Stimulated activated CD8-positive, alpha-beta memory T cell treated with anti-CD3 and anti-CD28 coated beads, Interleukin-4, amount 100 ng/mL, for 1 hour (primary cell): Measurements from ENCODE around the gene TFEC.
"Not testable (repeated sequence)": the region's sequence is repeated elsewhere in the genome, so short reads cannot be mapped to it uniquely, and the experiment has no call there.

Source experiments
- DNase-seq, 2 donors: peaks; one replicate each; pipeline ENCODE4 v3.0.0-alpha.2; 2020; ENCODE audit warnings: low read depth in 2 of 2, low spot score in 1 of 2

Gene TFEC

GRCh38 chr7:116030651-116031276 is at the start of gene TFEC:
TSS of gene TFEC (minus strand) at chr7:116030763. CDS start at chr7:115984441, 46,322 bp downstream.
- no peak for DNase-seq

GRCh38 chr7:116075351-116076145 is 45.0 kb upstream of the TFEC start:
- DNase-seq: no peak

- no peak for DNase-seq
These were observed 41.1 kb upstream of the TFEC start for GRCh38 chr7:116071629-116072028.

- DNase-seq: no peak
These were observed 33.6 kb upstream of the TFEC start for GRCh38 chr7:116064179-116064578.

GRCh38 chr7:116062666-116063065 is 32.1 kb upstream of the TFEC start:
- no peak for DNase-seq

- no peak for DNase-seq
These were observed 21.4 kb upstream of the TFEC start for GRCh38 chr7:116052006-116052405.

- not testable (repeated sequence) for DNase-seq
These were observed 16.7 kb upstream of the TFEC start for GRCh38 chr7:116047261-116047660.

GRCh38 chr7:116045532-116045931 is 15.0 kb upstream of the TFEC start:
- no peak for DNase-seq

- no peak for DNase-seq
These were observed 11.1 kb upstream of the TFEC start for GRCh38 chr7:116041615-116042014.

- no peak for DNase-seq
These were observed 6.8 kb upstream of the TFEC start for GRCh38 chr7:116037401-116037800.

- DNase-seq: no peak
These were observed 3.8 kb upstream of the TFEC start for GRCh38 chr7:116034411-116034810.

GRCh38 chr7:116032886-116033285 is 2.3 kb upstream of the TFEC start:
- no peak for DNase-seq

- no peak for DNase-seq
These were observed 1.8 kb downstream of the TFEC start for GRCh38 chr7:116028787-116029186.

GRCh38 chr7:116027786-116028185 is 2.8 kb downstream of the TFEC start:
- no peak for DNase-seq

- no peak for DNase-seq
These were observed 5.4 kb downstream of the TFEC start for GRCh38 chr7:116024826-116025809.

GRCh38 chr7:116021237-116021636 is 9.3 kb downstream of the TFEC start:
- no peak for DNase-seq

- DNase-seq: no peak
These were observed 11.8 kb downstream of the TFEC start for GRCh38 chr7:116018731-116019130.

GRCh38 chr7:116013675-116014074 is 16.9 kb downstream of the TFEC start:
- DNase-seq: no peak

GRCh38 chr7:116011584-116011983 is 19.0 kb downstream of the TFEC start:
- no peak for DNase-seq

- not testable (repeated sequence) for DNase-seq
These were observed 25.8 kb downstream of the TFEC start for GRCh38 chr7:116004762-116005161.

- no peak for DNase-seq
These were observed 33.3 kb downstream of the TFEC start for GRCh38 chr7:115997221-115997620.
